Neural progenitor cell (in vitro differentiated cells): ENCODE data around the gene MKNK1. TPM values are rescaled to one million over a fixed set of nuclear protein-coding genes. Genes with fewer than 3 reads are reported as not detected.
A peak's percentile ranks its signal among the peaks of the same experiment; 100 is the strongest.

Source experiments
- DNase-seq: peaks from one replicate; pipeline ENCODE4 v3.0.0-alpha.2; 2016; ENCODE audit warnings: low spot score
- H2AFZ ChIP-seq: fragments of 200-600 bp; sonication (generic); replicated peaks from 2 replicates; pipeline ENCODE4 v1.6.1; 2016; ENCODE audit warnings: antibody characterized with exemption
- H3F3A ChIP-seq: fragments of 200-600 bp; sonication (generic); 2 replicates; pipeline ENCODE4 v1.6.1; 2016; ENCODE audit warnings: antibody characterized with exemption, low read depth
- H3K27ac ChIP-seq: fragments of 200-600 bp; sonication (generic); 2 replicates; pipeline ENCODE4 v1.5.1; 2016; ENCODE audit warnings: mild to moderate bottlenecking
- H3K27me3 ChIP-seq: fragments of 200-600 bp; sonication (generic); 2 replicates; pipeline ENCODE4 v1.6.1; 2016; ENCODE audit warnings: mild to moderate bottlenecking, moderate library complexity
- H3K36me3 ChIP-seq: fragments of 200-600 bp; sonication (generic); 2 replicates; pipeline ENCODE4 v1.5.1; 2016
- H3K4me1 ChIP-seq: fragments of 200-600 bp; sonication (generic); 2 replicates; pipeline ENCODE4 v1.6.1; 2016; ENCODE audit warnings: mixed run types
- H3K4me2 ChIP-seq: fragments of 200-600 bp; sonication (generic); 2 replicates; pipeline ENCODE4 v1.6.1; 2016
- H3K4me3 ChIP-seq: fragments of 200-600 bp; sonication (generic); 2 replicates; pipeline ENCODE4 v1.5.1; 2016
- H3K79me2 ChIP-seq: fragments of 200-600 bp; sonication (generic); 2 replicates; pipeline ENCODE4 v1.6.1; 2016; ENCODE audit warnings: low read depth
- H3K9ac ChIP-seq: fragments of 200-600 bp; sonication (generic); 2 replicates; pipeline ENCODE4 v1.6.1; 2016
- H3K9me3 ChIP-seq: fragments of 200-600 bp; sonication (generic); 2 replicates; pipeline ENCODE4 v1.5.1; 2016; ENCODE audit warnings: low read depth
- H4K20me1 ChIP-seq: fragments of 200-600 bp; sonication (generic); 2 replicates; pipeline ENCODE4 v1.6.1; 2016; ENCODE audit warnings: low read depth
- H3K27ac Mint-ChIP-seq: 3 replicates; pipeline ENCODE4 v1.8.0; 2021; ENCODE audit warnings: mixed read lengths
- H3K27me3 Mint-ChIP-seq: 2 replicates; pipeline ENCODE4 v1.8.0; 2022; ENCODE audit warnings: low read depth, mild to moderate bottlenecking, inconsistent platforms, moderate library complexity, mixed read lengths; ENCODE audit not compliant: insufficient read depth
- H3K36me3 Mint-ChIP-seq: 3 replicates; pipeline ENCODE4 v1.8.0; 2021; ENCODE audit warnings: mixed read lengths
- H3K4me1 Mint-ChIP-seq: 3 replicates; pipeline ENCODE4 v1.8.0; 2021; ENCODE audit warnings: mixed read lengths
- H3K4me3 Mint-ChIP-seq: 3 replicates; pipeline ENCODE4 v1.8.0; 2021; ENCODE audit warnings: mild to moderate bottlenecking, moderate library complexity, mixed read lengths
- H3K9me3 Mint-ChIP-seq: 3 replicates; pipeline ENCODE4 v1.8.0; 2020; ENCODE audit warnings: mixed read lengths
- CTCF ChIP-seq: fragments of 200-600 bp; sonication (generic); IDR thresholded peaks from 2 replicates; pipeline ENCODE4 v1.5.1; 2017; ENCODE audit warnings: antibody characterized with exemption, mild to moderate bottlenecking
- EZH2 ChIP-seq: fragments of 200-600 bp; sonication (generic); IDR thresholded peaks from 2 replicates; pipeline ENCODE4 v1.6.1; 2017; ENCODE audit warnings: antibody characterized with exemption, mild to moderate bottlenecking, moderate library complexity
- EZH2phosphoT487 ChIP-seq: fragments of 200-600 bp; sonication (generic); IDR thresholded peaks from 2 replicates; pipeline ENCODE4 v1.6.1; 2017; ENCODE audit warnings: antibody characterized with exemption
- total RNA-seq: library from RNA; depleted of rRNA; stranded (reverse); fragments of >200 nt; gene quantifications from 2 replicates; pipeline ENCODE4 v1.2.3, GENCODE V29; 2015; ENCODE audit warnings: low replicate concordance

The MKNK1 gene
- total RNA-seq, 1 donor from 2014 or later: 10.5 TPM

GRCh38 chr1:46517010-46517600 lies 87.0 kb downstream of the MKNK1 start:
- H3K4me3 ChIP-seq: no peak overlapping the region
- H3F3A ChIP-seq: peaks cover 29% of the 10 kb centered on the region
- no peak overlapping the region for H2AFZ ChIP-seq
- peaks cover 37% of the 10 kb centered on the region for H3K4me1 ChIP-seq
- Mint-ChIP-seq H3K27me3 (peaks cover 38% of the 10 kb centered on the region), H3K4me3 (no peak overlapping the region), H3K27ac (no peak overlapping the region), H3K9me3 (no peaks in the 10 kb centered on the region), H3K36me3 (no peaks in the 10 kb centered on the region), H3K4me1 (peaks cover 51% of the 10 kb centered on the region)
- no peaks in the 10 kb centered on the region for H3K36me3 ChIP-seq
- peaks cover 75% of the 10 kb centered on the region for H4K20me1 ChIP-seq
- TF ChIP-seq EZH2: no peak
- TF ChIP-seq EZH2phosphoT487: peak; percentile 19
- TF ChIP-seq CTCF: no peak
- H3K79me2 ChIP-seq: no peaks in the 10 kb centered on the region
- H3K9ac ChIP-seq: no peak overlapping the region
- H3K27ac ChIP-seq: no peak overlapping the region
- peaks cover 97% of the 10 kb centered on the region for H3K27me3 ChIP-seq
- no peaks in the 10 kb centered on the region for H3K9me3 ChIP-seq
- DNase-seq: peak; percentile 82
- peak overlapping the region; percentile 34 for H3K4me2 ChIP-seq

- Mint-ChIP-seq H3K9me3 (no peaks in the 10 kb centered on the region), H3K4me3 (no peak overlapping the region)
- peak overlapping the region; percentile 34 for H3K4me2 ChIP-seq
Measured at GRCh38 chr1:46516200-46516950, 87.7 kb downstream of the MKNK1 start.

GRCh38 chr1:46515576-46515975 lies 88.5 kb downstream of the MKNK1 start:
- Histone ChIP-seq H3K9ac (no peak overlapping the region), H3K4me3 (no peak overlapping the region), H2AFZ (no peak overlapping the region), H3K4me2 (no peak overlapping the region), H3K4me1 (peaks cover 34% of the 10 kb centered on the region), H3K27me3 (peaks cover 86% of the 10 kb centered on the region), H3F3A (peaks cover 29% of the 10 kb centered on the region), H3K9me3 (no peaks in the 10 kb centered on the region), H3K27ac (no peak overlapping the region), H3K79me2 (no peaks in the 10 kb centered on the region), H3K36me3 (no peaks in the 10 kb centered on the region), H4K20me1 (peaks cover 62% of the 10 kb centered on the region)
- Mint-ChIP-seq H3K4me3 (no peak overlapping the region), H3K27me3 (peaks cover 34% of the 10 kb centered on the region), H3K4me1 (peaks cover 42% of the 10 kb centered on the region), H3K9me3 (no peaks in the 10 kb centered on the region), H3K36me3 (no peaks in the 10 kb centered on the region), H3K27ac (no peak overlapping the region)
- no peak for DNase-seq
- TF ChIP-seq EZH2phosphoT487 (no peak), EZH2 (no peak), CTCF (no peak)

More at GRCh38 chr1:46516200-46516950, 87.7 kb downstream of the MKNK1 start:
- TF ChIP-seq EZH2phosphoT487 (no peak), CTCF (no peak), EZH2 (no peak)
- no peak for DNase-seq
- peaks cover 70% of the 10 kb centered on the region for H4K20me1 ChIP-seq
- H3K4me3 ChIP-seq: no peak overlapping the region
- no peaks in the 10 kb centered on the region for H3K9me3 ChIP-seq
- peaks cover 29% of the 10 kb centered on the region for H3F3A ChIP-seq
- no peak overlapping the region for H3K9ac ChIP-seq
- H3K36me3 ChIP-seq: no peaks in the 10 kb centered on the region
- H3K27me3 ChIP-seq: peaks cover 89% of the 10 kb centered on the region
- H2AFZ ChIP-seq: no peak overlapping the region
- Mint-ChIP-seq H3K27me3 (peaks cover 33% of the 10 kb centered on the region), H3K4me1 (peaks cover 46% of the 10 kb centered on the region), H3K36me3 (no peaks in the 10 kb centered on the region), H3K27ac (no peak overlapping the region)
- H3K79me2 ChIP-seq: no peaks in the 10 kb centered on the region
- no peak overlapping the region for H3K27ac ChIP-seq
- peaks cover 34% of the 10 kb centered on the region for H3K4me1 ChIP-seq
